OCI-LY7 (cell line): ENCODE measurements around the gene PFKL. TPM values are rescaled to one million over a fixed set of nuclear protein-coding genes. Genes with fewer than 3 reads are reported as not detected.

Source experiments
- BruUV-seq: library from RNA; stranded (reverse); fragments of 400-500 nt; replicated peaks from 2 replicates; lab custom pipeline; 2021; lab: Mats Ljungman, UMichigan
- CTCF ChIA-PET: fragments of 300-600 bp; sonication (Branson Sonifier 250); formaldehyde crosslinking; loops from one replicate; lab custom pipeline; 2022; ENCODE audit warnings: antibody characterized with exemption; ENCODE audit not compliant: unreplicated experiment; lab: Charles Lee
- POLR2A ChIA-PET: fragments of 300-600 bp; sonication (Branson Sonifier 250); formaldehyde crosslinking; loops from one replicate; lab custom pipeline; 2022; ENCODE audit warnings: antibody characterized with exemption; lab: Charles Lee
- DNase-seq: peaks from one replicate; pipeline ENCODE4 v3.0.0-alpha.2; 2015; ENCODE audit warnings: low spot score
- H2AFZ ChIP-seq: fragments of 200-600 bp; sonication (generic), shearing (Covaris generic); 2 replicates; pipeline ENCODE4 v1.6.1; 2014; ENCODE audit warnings: mild to moderate bottlenecking, antibody characterized with exemption, low read length, moderate library complexity
- H3K27ac ChIP-seq: fragments of 200-600 bp; sonication (generic); 2 replicates; pipeline ENCODE4 v1.5.1; 2014; ENCODE audit warnings: mixed run types, low read depth, mild to moderate bottlenecking, moderate library complexity, low read length, inconsistent platforms; ENCODE audit not compliant: poor library complexity, severe bottlenecking
- H3K36me3 ChIP-seq: fragments of 200-600 bp; sonication (generic); 2 replicates; pipeline ENCODE4 v1.6.1; 2014; ENCODE audit warnings: mild to moderate bottlenecking, antibody characterized with exemption, low read length, moderate library complexity, mixed read lengths; ENCODE audit not compliant: insufficient read depth
- H3K4me1 ChIP-seq: fragments of 200-600 bp; sonication (generic); 2 replicates; pipeline ENCODE4 v1.5.1; 2014; ENCODE audit warnings: mild to moderate bottlenecking, low read length; ENCODE audit not compliant: insufficient read depth, poor library complexity, severe bottlenecking
- H3K4me2 ChIP-seq: fragments of 200-600 bp; sonication (generic); 2 replicates; pipeline ENCODE4 v1.6.1; 2014; ENCODE audit warnings: mild to moderate bottlenecking, low read length
- H3K4me3 ChIP-seq: fragments of 200-600 bp; sonication (generic); 2 replicates; pipeline ENCODE4 v1.5.1; 2014; ENCODE audit warnings: mild to moderate bottlenecking, low read depth, low read length; ENCODE audit not compliant: poor library complexity, severe bottlenecking
- H3K79me2 ChIP-seq: fragments of 200-600 bp; sonication (generic); 2 replicates; pipeline ENCODE4 v1.6.1; 2016; ENCODE audit warnings: low read depth, mild to moderate bottlenecking, low read length, moderate library complexity, mixed read lengths; ENCODE audit not compliant: insufficient read depth
- H3K9me2 ChIP-seq: fragments of 200-600 bp; sonication (generic); 2 replicates; pipeline ENCODE4 v1.6.1; 2016; ENCODE audit warnings: mild to moderate bottlenecking, low read length, mixed read lengths; ENCODE audit not compliant: insufficient read depth
- H3K9me3 ChIP-seq: fragments of 200-600 bp; sonication (generic); 2 replicates; pipeline ENCODE4 v1.6.1; 2014; ENCODE audit warnings: mild to moderate bottlenecking, mixed run types, low read length, mixed read lengths
- H4K20me1 ChIP-seq: fragments of 200-600 bp; sonication (generic); 2 replicates; pipeline ENCODE4 v1.6.1; 2014; ENCODE audit warnings: mild to moderate bottlenecking, antibody characterized with exemption, low read length, moderate library complexity, mixed read lengths; ENCODE audit not compliant: insufficient read depth
- CTCF ChIP-seq: fragments of 200-600 bp; sonication (generic); conservative IDR thresholded peaks from 2 replicates; pipeline ENCODE4 v1.5.1; 2014; ENCODE audit warnings: mild to moderate bottlenecking, antibody characterized with exemption, low read length, moderate library complexity, mixed read lengths
- EZH2phosphoT487 ChIP-seq: fragments of 200-600 bp; sonication (generic); IDR thresholded peaks from 2 replicates; pipeline ENCODE4 v1.6.1; 2018; ENCODE audit warnings: low read depth, borderline replicate concordance, mild to moderate bottlenecking, mixed run types, antibody characterized with exemption, low read length, moderate library complexity, mixed read lengths
- intact Hi-C: fragments of 100-400 bp; cut with micrococcal nuclease; formaldehyde crosslinking; loops from one replicate; pipeline ENCODE4 v1.10.0; 2022; ENCODE audit not compliant: unreplicated experiment
- total RNA-seq, 2 experiments: library from RNA; depleted of rRNA in 1 of 2; stranded (reverse); fragments of >200 nt in 1 of 2; shearing (Covaris generic) in 1 of 2; gene quantifications; 2 replicates each; pipeline ENCODE4 v1.2.3, GENCODE V29; 2014 to 2022

Gene PFKL
- total RNA-seq, 2 experiments from 2014 or later = 102 to 128 TPM

GRCh38 chr21:44326716-44327602 lies 27.1 kb downstream of the PFKL start:
- intact Hi-C loops = no loop called here
- H4K20me1 ChIP-seq = no peaks in the 10 kb centered on the region
- H2AFZ ChIP-seq = no peak overlapping the region
- POLR2A ChIA-PET = no interaction called here
- no peaks in the 10 kb centered on the region for H3K4me1 ChIP-seq
- H3K27ac ChIP-seq = no peak overlapping the region
- H3K9me2 ChIP-seq = no peaks in the 10 kb centered on the region
- H3K4me2 ChIP-seq = no peak overlapping the region
- H3K9me3 ChIP-seq = no peaks in the 10 kb centered on the region
- BruUV-seq = TSS peak; percentile 61
- peaks cover 36% of the 10 kb centered on the region; the same call in 1 of the 2 replicates for H3K36me3 ChIP-seq
- no peaks in the 10 kb centered on the region for H3K79me2 ChIP-seq
- CTCF ChIA-PET = interaction anchor here (0.6 kb wide), 1 partner anchor 398 kb away, joined by 5 read pairs; no protein-coding TSS in a partner anchor
- no peak for DNase-seq
- no peak for TF ChIP-seq CTCF
- H3K4me3 ChIP-seq = no peak overlapping the region

GRCh38 chr21:44327603-44327974 lies 27.7 kb downstream of the PFKL start:
- Histone ChIP-seq H3K9me3 (no peaks in the 10 kb centered on the region), H4K20me1 (no peaks in the 10 kb centered on the region), H3K27ac (no peak overlapping the region), H3K4me3 (no peak overlapping the region), H3K36me3 (peaks cover 31% of the 10 kb centered on the region; the same call in 1 of the 2 replicates), H2AFZ (no peak overlapping the region), H3K4me1 (no peaks in the 10 kb centered on the region), H3K9me2 (no peaks in the 10 kb centered on the region), H3K79me2 (no peaks in the 10 kb centered on the region), H3K4me2 (no peak overlapping the region)
- DNase-seq = no peak
- BruUV-seq = no TSS peak
- intact Hi-C loops = no loop called here
- CTCF ChIA-PET = no interaction called here
- POLR2A ChIA-PET = no interaction called here
- TF ChIP-seq CTCF (no peak), EZH2phosphoT487 (no peak)
